Putamen (tissue), 1 donor: Measurements from ENCODE around the gene CUL4A.
"Not testable (repeated sequence)": the region's sequence is repeated elsewhere in the genome, so short reads cannot be mapped to it uniquely, and the experiment has no call there.

Source experiments
- DNase-seq: peaks from one replicate; pipeline ENCODE4 v3.0.0-alpha.2; 2016; ENCODE audit warnings: low spot score

The CUL4A gene

GRCh38 chr13:113291129-113291528 is 81.7 kb downstream of the CUL4A start:
- DNase-seq = no peak

- DNase-seq = no peak
Observed at GRCh38 chr13:113292021-113292862, 82.8 kb downstream of the CUL4A start.

DNA sequence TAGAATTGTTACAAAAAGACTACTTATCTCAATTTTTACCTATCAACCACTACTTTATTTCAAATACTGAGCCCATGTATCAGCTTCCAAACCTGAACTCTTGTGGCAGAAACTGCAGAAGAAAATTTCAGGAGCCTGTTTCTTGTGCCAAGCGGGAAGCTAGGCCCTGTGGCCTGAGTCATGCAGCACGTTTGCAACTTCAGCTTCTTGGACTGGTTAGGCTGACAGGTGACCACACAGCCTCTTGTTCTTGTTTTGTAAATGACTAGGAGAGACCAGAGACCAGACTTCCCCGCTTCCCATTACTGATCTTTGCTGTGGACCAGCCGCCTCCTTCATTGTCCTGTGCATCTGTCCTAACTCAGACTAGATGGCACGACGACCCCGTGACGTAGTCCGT is 84.3 kb downstream of the CUL4A start:
- no peak for DNase-seq

GRCh38 chr13:113295776-113296175 is 86.4 kb downstream of the CUL4A start:
- no peak for DNase-seq

GRCh38 chr13:113296823-113297369 is 87.5 kb downstream of the CUL4A start, which contains the start of gene LAMP1:
Gene LAMP1, plus strand, starts transcription at chr13:113297239. Its CDS starts 196 bp downstream, at chr13:113297435.
- peak; percentile 94 for DNase-seq

GRCh38 chr13:113297370-113298042 is 88.1 kb downstream of the CUL4A start:
- no peak for DNase-seq

- peak; percentile 39 for DNase-seq
Observed at GRCh38 chr13:113298043-113298945, 88.9 kb downstream of the CUL4A start.

DNA sequence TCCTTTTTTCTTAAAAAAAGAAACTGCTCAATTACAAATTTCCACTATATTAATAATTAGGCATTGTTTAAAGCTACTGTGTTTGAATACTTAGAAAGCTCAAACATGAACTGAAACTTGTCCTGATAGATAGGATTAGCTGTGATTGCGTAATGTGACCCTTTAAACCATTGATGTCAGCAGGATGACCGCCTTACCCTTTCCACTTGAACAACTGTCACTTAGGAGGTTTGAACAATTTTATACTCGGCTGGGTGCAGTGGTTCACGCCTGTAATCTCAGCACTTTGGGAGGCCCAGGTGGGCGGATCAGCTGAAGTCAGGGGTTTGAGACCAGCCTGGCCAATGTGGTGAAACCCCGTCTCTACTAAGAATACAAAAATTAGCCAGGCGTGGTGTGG is 90.5 kb downstream of the CUL4A start:
- DNase-seq = no peak

- no peak for DNase-seq
Observed at GRCh38 chr13:113302986-113303385, 93.6 kb downstream of the CUL4A start.

DNA sequence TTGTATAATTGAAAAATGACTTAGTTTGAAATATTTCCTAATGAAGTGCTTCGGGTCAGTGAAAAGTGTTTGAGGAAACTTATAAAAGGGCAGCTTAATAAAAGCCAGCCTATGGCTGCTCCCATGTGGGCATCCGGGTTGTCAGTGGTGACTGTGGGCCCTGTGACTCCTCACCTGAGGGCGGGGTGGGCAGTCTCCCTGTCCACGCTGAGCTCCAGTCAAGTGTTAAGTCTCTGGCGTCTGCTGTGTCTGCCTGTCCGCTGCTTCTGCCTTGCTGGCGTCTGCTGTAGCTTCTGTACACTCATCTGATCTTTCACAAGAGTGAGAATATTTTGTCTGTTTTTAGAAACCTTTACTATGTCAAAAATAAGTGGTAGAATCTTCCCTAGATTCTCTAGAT is 94.7 kb downstream of the CUL4A start:
- DNase-seq = no peak

GRCh38 chr13:113305208-113305607 is 95.8 kb downstream of the CUL4A start:
- DNase-seq = no peak

GRCh38 chr13:113307491-113307890 is 98.1 kb downstream of the CUL4A start:
- no peak for DNase-seq

GRCh38 chr13:113309473-113309872 is 100.1 kb downstream of the CUL4A start:
- DNase-seq = no peak

DNA sequence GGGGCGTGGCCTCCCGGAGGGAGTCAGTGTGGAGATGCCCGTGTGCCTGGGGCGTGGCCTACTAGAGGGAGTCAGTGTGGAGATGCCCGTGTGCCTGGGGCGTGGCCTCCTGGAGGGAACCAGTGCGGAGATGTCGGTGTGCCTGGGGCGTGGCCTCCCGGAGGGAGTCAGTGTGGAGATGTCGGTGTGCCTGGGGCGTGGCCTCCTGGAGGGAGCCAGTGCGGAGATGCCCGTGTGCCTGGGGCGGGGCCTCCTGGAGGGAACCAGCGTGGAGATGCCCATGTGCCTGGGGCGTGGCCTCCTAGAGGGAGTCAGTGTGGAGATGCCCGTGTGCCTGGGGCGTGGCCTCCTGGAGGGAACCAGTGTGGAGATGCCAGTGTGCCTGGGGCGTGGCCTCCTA is 104.7 kb downstream of the CUL4A start:
- not testable (repeated sequence) for DNase-seq

GRCh38 chr13:113314895-113315470 is 105.6 kb downstream of the CUL4A start:
- DNase-seq = not testable (repeated sequence)

- no peak for DNase-seq
Observed at GRCh38 chr13:113315992-113316391, 106.6 kb downstream of the CUL4A start.
